Stimulated activated naive CD8-positive, alpha-beta T cell treated with anti-CD3 and anti-CD28 coated beads, Interleukin-15, Interleukin-2, amounts not matched to agents 100 U/mL and 50 U/mL, for 24 hours (primary cell): ENCODE data around the gene MEF2A.
"Not testable (repeated sequence)": the region's sequence is repeated elsewhere in the genome, so short reads cannot be mapped to it uniquely, and the experiment has no call there.

Experiments
- ATAC-seq: fragments of 150-1000 bp; cut with Tn5 transposase; one replicate; pipeline ENCODE4 v1.10.0; 2021
- DNase-seq: peaks from one replicate; pipeline ENCODE4 v3.0.0; 2021

Gene MEF2A

DNA sequence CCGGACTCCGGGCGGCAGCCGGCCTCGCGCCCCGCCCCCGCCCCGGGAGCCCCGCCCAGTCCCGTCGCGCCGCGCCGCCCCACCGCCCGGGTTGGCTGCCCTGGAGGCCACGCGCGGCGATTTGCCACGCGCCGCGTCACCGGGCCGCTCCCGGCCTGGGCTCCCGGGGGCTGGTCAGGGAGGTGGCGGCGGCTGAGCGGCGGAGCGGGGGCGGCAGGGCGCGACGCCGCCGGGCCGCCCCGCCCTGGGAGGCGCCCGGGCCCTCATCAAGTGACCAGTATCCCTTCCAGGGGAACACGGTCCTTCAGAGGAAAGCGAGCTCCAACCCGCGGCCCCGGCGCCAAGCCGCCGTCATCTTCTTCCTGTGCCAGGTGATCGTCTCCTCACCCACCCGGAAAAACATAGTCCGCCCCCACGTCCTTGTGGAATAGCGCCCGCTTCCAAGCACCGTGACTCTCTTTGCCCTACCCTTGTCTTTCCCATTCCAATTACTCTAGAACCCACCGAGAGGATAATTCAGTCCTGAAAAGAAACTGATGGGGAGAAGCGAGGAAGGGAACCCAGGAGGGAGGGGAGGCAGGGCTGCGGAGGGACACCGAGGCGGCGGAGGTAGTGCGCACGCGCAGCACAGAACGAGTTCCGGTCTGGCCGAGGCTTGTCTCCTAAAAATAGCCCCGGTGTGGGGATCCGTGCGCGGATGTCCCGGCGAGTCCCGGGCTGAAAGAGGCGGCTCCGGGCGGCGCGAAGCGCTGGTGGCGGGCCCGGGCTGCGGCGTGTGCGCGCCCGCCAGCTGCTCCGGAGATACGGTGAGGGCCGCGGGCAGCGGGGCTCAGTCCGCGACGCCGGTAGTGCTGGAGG lies at the start of gene MEF2A:
Gene MEF2A (plus strand): TSS at position 686 of the 858 bp plus-strand sequence. CDS start 67,136 bp downstream, outside the sequence.
- ATAC-seq, result peak; percentile 84
- DNase-seq, result peak; percentile 93

- DNase-seq, result no peak
- ATAC-seq, result no peak
Measured at GRCh38 chr15:99518191-99518590, 47.6 kb upstream of the MEF2A start.

GRCh38 chr15:99519366-99519765 lies 46.4 kb upstream of the MEF2A start:
- not testable (repeated sequence) for DNase-seq, ATAC-seq

DNA sequence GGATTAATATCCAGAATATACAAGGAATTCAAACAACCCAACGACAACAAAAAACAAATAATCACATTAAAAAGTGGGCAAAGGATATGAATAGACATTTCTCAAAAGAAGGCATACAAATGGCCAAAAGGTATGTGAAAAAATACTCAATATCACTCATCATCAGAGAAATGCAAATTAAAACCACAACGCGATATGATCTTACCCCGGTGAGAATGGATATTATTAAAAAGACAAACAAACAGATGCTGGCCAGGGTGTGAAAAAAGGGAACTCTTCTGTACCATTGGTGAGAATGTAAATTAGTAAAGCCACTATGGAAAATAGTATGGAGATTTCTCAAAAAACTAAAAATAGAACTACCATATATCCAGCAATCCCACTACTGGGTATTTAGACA lies 43.5 kb upstream of the MEF2A start:
- DNase-seq (no peak), ATAC-seq (no peak)

GRCh38 chr15:99526176-99526575 lies 39.6 kb upstream of the MEF2A start:
- ATAC-seq, result no peak
- no peak for DNase-seq

DNA sequence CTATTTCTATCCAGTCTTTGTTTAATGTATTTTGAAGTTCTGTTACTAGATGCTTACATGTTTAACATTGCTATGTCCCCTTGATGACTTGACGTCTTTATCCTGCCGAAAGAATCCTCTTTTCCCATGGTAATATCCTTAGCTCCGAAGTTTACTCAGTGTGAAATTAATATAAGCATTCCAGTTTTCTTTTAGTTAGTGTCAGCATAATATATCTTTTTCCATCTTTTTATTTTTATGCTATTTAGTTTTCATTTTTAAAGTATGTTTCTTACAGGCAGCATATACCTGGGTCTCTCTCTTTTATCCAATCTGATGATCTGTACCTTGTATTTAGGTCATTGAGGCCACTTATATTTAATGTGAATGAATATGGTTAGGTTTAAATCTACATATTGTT lies 39.1 kb upstream of the MEF2A start:
- DNase-seq (no peak), ATAC-seq (no peak)

DNA sequence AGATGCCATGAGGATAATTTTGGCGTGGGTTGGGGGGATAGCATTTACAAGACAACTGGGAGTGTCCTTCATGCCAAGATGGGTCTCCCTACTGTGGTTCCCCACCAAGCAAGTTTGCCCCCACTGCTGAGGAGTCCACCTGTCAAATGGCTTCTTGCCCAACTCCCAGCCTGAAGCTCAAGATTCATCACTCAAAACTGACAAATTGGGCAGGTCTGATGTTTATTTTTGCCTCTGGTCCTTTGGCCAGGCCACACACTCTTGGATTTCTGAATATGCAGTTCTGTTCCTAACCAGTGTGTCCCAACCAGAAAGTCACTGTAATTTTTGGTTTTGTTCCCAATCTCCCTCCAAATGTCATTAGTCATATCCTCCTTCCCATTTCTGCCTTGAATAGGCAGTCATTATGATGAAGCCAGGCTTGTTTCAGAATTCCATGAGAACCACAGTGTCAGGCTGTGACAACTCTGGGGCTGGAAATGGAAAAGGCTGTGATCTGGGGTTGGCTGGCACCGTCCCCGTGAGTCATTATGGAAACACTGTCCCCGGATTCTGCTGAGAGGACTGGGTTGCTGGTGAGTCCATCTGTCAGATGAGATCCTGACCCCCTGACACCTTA lies 29.3 kb upstream of the MEF2A start:
- ATAC-seq, result no peak

DNA sequence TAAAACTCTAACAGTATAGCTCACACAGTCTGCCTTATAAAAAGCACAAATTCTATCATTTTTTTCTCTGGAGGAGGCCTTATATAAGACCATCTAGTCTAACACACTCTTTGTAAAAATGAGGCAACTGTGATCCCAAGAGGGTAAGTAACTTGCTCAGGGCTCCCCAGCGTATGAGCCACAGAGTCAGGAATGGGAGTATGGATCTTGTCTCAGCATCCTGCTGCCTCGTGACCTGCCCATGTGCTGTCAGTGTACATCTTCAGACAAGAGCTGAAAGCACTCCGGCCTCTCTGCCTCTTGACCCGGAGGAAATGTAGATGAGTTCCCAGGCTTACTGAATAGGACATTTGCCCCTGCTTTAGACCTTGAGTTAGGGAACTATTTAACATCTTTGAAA lies 28.4 kb upstream of the MEF2A start:
- DNase-seq, result no peak
- ATAC-seq, result no peak

More for the DNA sequence above, 29.3 kb upstream of the MEF2A start:
- no peak for DNase-seq

DNA sequence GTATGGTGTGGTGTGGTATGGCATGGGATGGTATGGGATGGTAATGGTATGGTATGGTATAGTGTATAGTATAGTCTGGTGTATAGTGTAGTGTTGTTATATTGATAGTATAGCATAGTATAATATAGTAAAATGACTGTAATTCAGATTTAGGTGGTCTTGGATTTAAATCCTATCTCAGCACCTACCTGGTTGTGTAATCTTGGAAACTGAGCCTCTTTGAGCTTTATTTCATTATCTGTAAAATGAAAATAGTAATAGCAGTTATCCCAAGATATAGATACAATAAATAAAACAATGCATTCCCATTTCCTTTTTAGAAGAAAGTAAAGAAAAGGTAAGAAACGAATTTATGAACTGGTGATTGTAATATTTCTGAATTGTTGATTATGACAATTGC lies 27.5 kb upstream of the MEF2A start:
- no peak for ATAC-seq

GRCh38 chr15:99542828-99543227 lies 23.0 kb upstream of the MEF2A start:
- no peak for ATAC-seq
- DNase-seq, result no peak

More for the DNA sequence above, 27.5 kb upstream of the MEF2A start:
- no peak for DNase-seq

GRCh38 chr15:99545605-99546004 lies 20.2 kb upstream of the MEF2A start:
- ATAC-seq (no peak), DNase-seq (no peak)

DNA sequence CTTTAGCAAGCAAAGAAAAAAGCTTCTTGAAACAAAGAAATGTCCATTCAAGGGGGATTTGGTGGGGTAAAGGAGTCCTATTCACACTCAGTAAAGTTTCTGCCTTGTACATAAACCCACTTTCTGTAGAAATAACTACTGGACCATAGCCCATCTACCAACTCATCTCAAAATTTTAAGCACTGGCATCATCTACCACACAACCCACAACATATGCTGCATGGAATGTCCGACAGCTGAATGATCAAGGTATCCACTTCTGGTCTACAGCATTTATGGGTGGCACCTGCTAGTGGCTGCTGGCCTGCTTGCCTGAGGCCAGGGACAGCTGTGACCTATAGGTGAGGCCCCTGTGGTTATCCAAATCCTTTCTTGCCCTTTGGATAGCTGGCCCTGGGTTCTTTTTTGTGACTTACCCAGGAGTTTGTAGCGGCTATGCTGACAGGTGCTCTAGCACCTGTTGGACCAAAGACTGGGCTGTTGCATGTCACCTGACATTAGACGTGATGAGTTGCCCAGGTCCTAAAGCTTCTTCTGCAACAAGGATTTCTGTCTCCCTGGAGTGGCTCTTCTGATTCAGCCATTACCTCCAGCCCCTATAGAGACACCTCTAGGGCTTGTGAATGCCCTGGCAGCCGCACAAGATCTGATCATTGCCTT lies 19.2 kb upstream of the MEF2A start:
- DNase-seq (no peak), ATAC-seq (no peak)

GRCh38 chr15:99547517-99547916 lies 18.3 kb upstream of the MEF2A start:
- DNase-seq (no peak), ATAC-seq (no peak)

DNA sequence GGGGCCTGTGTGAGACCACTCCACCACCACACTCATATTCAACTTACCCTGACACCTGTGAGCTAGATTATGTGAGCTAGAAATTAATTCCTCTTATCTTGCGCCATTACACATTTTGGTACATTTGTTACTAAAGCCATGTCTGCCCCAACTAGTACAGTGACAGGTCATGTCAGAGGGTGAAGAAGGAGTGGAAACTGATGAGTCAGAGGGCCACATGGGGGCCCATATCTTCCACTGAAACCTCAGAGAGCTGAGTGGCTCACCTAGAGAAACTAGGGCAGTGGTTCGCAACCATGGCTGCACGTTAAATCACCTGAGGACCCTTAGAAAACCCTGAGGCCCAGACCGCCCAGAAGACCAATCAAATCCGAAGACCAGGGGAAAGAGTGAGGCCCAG lies 15.7 kb upstream of the MEF2A start:
- DNase-seq (peak; percentile 37), ATAC-seq (peak; percentile 96)

GRCh38 chr15:99552111-99552510 lies 13.7 kb upstream of the MEF2A start:
- ATAC-seq, result no peak
- DNase-seq, result no peak

DNA sequence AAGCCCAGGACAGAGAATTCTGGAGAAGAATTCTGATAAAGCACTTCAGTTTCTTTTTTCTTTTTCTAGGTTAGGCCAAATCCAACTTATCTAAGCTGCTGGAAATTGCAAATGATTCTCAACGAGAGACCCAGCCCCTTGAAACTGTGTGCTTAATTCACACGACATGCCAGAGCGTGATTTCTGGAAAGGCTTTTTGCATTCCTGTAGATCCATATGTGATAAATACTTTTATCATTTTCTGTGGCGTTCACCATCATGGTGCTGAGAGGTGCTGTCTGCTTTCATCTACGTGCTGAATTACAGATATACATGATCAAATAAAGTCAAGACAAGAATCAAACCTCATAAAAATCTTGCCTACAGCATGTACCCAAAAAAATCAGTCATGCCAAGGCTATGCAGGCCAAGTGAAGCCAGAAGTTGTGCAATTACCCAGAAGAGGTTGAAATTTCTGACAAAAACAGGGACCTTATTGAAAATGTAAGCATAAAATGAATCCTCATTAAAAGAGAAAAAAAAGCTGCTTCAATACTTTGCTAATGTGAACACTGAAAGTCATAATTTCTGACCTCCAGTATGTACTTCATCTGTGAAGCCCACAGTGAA lies 10.8 kb upstream of the MEF2A start:
- DNase-seq, result no peak
- ATAC-seq, result no peak

DNA sequence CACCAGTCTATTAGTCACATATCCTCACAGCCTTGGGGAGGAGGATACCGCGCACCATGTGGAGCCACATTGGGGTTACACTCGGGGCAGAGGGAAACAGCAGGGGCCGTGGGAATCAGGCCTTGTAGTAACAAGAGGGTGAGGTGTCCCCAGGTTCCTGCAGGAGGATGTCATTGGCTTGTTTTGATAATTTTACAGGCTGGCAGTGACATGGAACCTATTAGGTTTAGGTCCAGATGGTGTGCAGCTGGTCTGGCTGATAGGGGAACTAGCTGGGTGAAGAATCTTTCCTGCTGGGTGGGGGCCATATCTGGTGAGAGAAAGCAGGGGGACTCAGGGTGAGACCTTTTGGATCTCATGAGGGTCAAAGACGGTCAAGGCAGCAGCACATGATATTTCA lies 9.8 kb upstream of the MEF2A start:
- DNase-seq (no peak), ATAC-seq (no peak)

- no peak for DNase-seq
- no peak for ATAC-seq
Measured at GRCh38 chr15:99556578-99556977, 9.2 kb upstream of the MEF2A start.

GRCh38 chr15:99558084-99558483 lies 7.7 kb upstream of the MEF2A start:
- DNase-seq, result no peak

DNA sequence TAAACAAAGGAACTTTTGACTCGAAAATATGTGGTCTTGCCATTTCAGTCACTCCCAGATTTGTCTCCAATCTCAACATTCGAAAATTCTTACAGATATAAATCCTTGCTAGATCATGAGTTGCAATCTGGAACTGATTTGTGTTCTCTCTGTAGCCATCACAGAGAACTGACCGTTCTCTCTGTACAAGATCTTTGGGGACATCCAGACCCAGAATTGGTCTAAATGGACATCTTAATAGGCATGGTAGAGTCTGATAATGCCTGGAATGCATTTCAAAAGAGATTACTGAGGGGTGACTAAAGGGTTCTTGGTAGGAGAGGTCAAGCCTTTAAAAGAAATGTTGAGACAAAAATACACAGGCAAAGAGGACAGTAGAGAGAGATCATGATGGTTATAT lies 7.2 kb upstream of the MEF2A start:
- ATAC-seq (no peak), DNase-seq (no peak)

More at GRCh38 chr15:99558084-99558483, 7.7 kb upstream of the MEF2A start:
- no peak for ATAC-seq

GRCh38 chr15:99561476-99562230 lies 4.1 kb upstream of the MEF2A start:
- DNase-seq, result no peak
- ATAC-seq, result no peak

- no peak for DNase-seq
- no peak for ATAC-seq
Measured at GRCh38 chr15:99562238-99562637, 3.5 kb upstream of the MEF2A start.
